Effector memory CD4-positive, alpha-beta T cell (primary cell): ENCODE measurements around the gene TMEM163.
"Not testable (repeated sequence)": the region's sequence is repeated elsewhere in the genome, so short reads cannot be mapped to it uniquely, and the experiment has no call there.

Experiments
- DNase-seq, 3 donors: peaks; one replicate each; pipeline ENCODE4 v3.0.0-alpha.2; 2020
- H3K27ac ChIP-seq: 2 replicates; pipeline ENCODE4 v1.7.0; 2013; ENCODE audit warnings: mild to moderate bottlenecking, low read length, moderate library complexity; ENCODE audit not compliant: insufficient read depth, poor library complexity, severe bottlenecking
- H3K27me3 ChIP-seq: replicated peaks from 2 replicates; pipeline ENCODE4 v1.7.0; 2013; ENCODE audit warnings: mild to moderate bottlenecking, low read length; ENCODE audit not compliant: insufficient read depth, control insufficient read depth, poor library complexity, severe bottlenecking
- H3K36me3 ChIP-seq: 2 replicates; pipeline ENCODE4 v1.7.0; 2013; ENCODE audit warnings: mild to moderate bottlenecking, low read length, moderate library complexity; ENCODE audit not compliant: control insufficient read depth, insufficient read depth
- H3K4me1 ChIP-seq: 2 replicates; pipeline ENCODE4 v1.7.0; 2013; ENCODE audit warnings: low read length, mild to moderate bottlenecking; ENCODE audit not compliant: control insufficient read depth, insufficient read depth, poor library complexity, severe bottlenecking
- H3K4me3 ChIP-seq: 2 replicates; pipeline ENCODE4 v1.7.0; 2013; ENCODE audit warnings: low read length, low read depth, mild to moderate bottlenecking; ENCODE audit not compliant: insufficient read depth, poor library complexity, severe bottlenecking
- H3K9me3 ChIP-seq: 2 replicates; pipeline ENCODE4 v1.7.0; 2013; ENCODE audit warnings: mild to moderate bottlenecking, low read length, moderate library complexity; ENCODE audit not compliant: control insufficient read depth

TMEM163 gene

DNA sequence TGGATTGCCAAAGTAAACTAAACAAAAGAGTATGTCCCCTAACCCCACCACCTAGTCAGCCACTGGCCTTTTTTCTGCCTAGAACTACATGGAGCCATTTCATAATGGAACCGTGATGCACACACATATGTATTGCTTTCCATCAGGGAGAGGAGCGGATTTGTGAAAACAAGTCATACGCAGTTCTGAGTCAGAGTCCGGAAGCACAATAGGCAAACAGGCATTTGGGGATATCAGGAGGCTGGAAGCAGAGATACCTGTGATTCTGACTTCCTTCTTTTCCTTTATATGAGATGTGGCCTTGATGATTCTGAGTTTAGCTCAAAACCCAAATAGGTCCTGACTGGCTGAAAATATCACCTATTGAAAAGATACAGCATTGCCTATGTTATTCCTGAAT lies 93.5 kb downstream of the TMEM163 start:
- no peaks in the 10 kb centered on the region for H3K4me1 ChIP-seq
- H3K27me3 ChIP-seq = no peaks in the 10 kb centered on the region
- no peak overlapping the region for H3K27ac ChIP-seq
- no peak overlapping the region for H3K4me3 ChIP-seq
- H3K36me3 ChIP-seq = no peaks in the 10 kb centered on the region
- no peaks in the 10 kb centered on the region for H3K9me3 ChIP-seq
- no peak for DNase-seq

DNA sequence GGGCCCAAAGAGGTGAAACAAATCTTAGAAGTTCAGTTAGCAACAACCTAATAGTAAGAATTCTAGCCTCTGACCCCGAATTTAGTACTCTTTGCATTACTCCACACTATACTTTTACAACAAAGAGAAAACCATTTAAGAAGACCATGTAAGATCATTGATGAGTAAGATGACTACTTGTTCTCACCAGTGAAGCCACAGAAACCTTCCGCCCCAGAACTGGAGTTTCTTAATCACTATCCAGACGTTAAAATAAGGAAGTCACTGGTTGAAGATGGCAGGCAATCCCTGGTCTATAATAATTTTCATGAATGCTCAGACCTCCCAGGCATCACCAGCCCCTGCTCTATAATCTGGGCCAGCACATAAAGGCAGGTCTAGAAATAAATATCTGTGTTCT lies 95.0 kb downstream of the TMEM163 start:
- H3K4me3 ChIP-seq = no peak overlapping the region
- no peak overlapping the region for H3K27ac ChIP-seq
- DNase-seq = no peak
- H3K36me3 ChIP-seq = no peaks in the 10 kb centered on the region
- no peaks in the 10 kb centered on the region for H3K27me3 ChIP-seq
- H3K9me3 ChIP-seq = no peaks in the 10 kb centered on the region
- H3K4me1 ChIP-seq = no peaks in the 10 kb centered on the region

GRCh38 chr2:134623046-134623445 lies 95.8 kb downstream of the TMEM163 start:
- no peak overlapping the region for H3K27ac ChIP-seq

DNA sequence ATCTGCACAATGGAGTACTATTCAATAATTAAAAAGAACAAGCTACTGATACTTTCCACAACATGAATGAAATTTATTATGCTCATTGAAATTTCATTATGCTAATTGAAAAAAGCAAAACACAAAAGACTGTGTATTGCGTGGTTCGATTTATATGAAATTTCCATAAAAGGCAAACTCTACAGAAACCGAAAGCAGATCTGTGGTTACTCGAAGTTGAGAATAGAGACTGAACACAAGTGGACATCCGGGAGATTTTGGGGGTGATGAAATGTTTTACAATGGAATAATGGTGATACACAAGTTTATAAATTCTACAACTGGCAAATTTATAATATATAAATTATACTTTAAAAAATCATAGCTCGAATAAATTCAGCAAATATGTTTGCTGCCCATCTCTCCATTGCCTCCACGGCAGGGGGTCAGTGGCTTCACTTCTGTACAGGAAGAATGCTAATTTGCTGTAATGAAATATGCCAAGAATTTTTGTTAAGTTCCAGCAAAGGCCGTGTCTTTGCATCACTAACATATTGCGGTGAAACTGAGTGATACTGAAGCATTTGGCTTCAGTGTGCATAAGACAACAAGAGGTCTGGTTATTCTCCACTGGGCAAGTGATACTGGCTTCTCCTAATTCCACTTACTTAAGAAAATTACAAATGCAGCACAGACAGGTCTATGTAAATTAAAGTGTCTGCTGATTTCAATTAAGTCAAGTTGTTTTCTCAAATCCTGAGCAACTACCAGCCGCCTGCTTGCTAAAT lies 96.7 kb downstream of the TMEM163 start:
- no peaks in the 10 kb centered on the region for H3K4me1 ChIP-seq
- no peak for DNase-seq
- H3K9me3 ChIP-seq = no peaks in the 10 kb centered on the region

More at GRCh38 chr2:134623046-134623445, 95.8 kb downstream of the TMEM163 start:
- no peaks in the 10 kb centered on the region for H3K36me3 ChIP-seq
- H3K4me1 ChIP-seq = no peaks in the 10 kb centered on the region
- no peaks in the 10 kb centered on the region for H3K9me3 ChIP-seq
- H3K27me3 ChIP-seq = no peaks in the 10 kb centered on the region
- DNase-seq = no peak
- H3K4me3 ChIP-seq = no peak overlapping the region

GRCh38 chr2:134619250-134619649 lies 99.5 kb downstream of the TMEM163 start:
- Histone ChIP-seq H3K4me1 (no peaks in the 10 kb centered on the region), H3K36me3 (no peaks in the 10 kb centered on the region), H3K9me3 (no peaks in the 10 kb centered on the region), H3K4me3 (no peak overlapping the region), H3K27me3 (no peaks in the 10 kb centered on the region), H3K27ac (no peak overlapping the region)
- DNase-seq = no peak

More for the DNA sequence above, 96.7 kb downstream of the TMEM163 start:
- no peak overlapping the region for H3K4me3 ChIP-seq
- no peaks in the 10 kb centered on the region for H3K27me3 ChIP-seq
- no peaks in the 10 kb centered on the region for H3K36me3 ChIP-seq
- H3K27ac ChIP-seq = no peak overlapping the region

DNA sequence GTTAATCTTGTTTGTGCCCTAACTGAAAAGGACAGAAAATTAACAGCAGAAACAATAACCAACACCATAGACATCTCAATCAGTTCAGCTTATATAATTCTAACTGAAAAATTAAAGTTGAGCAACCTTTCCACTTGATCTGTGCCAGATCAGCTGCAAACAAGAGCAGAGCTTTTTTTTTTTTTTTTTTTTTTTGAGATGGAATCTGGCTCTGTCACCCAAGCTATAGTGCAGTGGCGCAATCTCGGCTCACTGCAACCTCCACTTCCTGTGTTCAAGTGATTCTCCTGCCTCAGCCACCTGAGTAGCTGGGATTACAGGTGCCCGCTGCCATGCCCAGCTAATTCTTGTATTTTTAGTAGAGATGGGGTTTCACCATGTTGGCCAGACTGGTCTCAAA lies 103.3 kb downstream of the TMEM163 start:
- H3K4me1 ChIP-seq, H3K27me3 ChIP-seq, H3K27ac ChIP-seq, DNase-seq, H3K9me3 ChIP-seq, H3K4me3 ChIP-seq, H3K36me3 ChIP-seq: not testable (repeated sequence)

GRCh38 chr2:134611316-134611715 lies 107.5 kb downstream of the TMEM163 start:
- no peak for DNase-seq
- no peaks in the 10 kb centered on the region for H3K4me1 ChIP-seq
- H3K27me3 ChIP-seq = no peaks in the 10 kb centered on the region
- no peaks in the 10 kb centered on the region for H3K36me3 ChIP-seq
- H3K9me3 ChIP-seq = peaks cover 8% of the 10 kb centered on the region
- no peak overlapping the region for H3K27ac ChIP-seq
- H3K4me3 ChIP-seq = no peak overlapping the region

GRCh38 chr2:134610871-134611270 lies 107.9 kb downstream of the TMEM163 start:
- Histone ChIP-seq H3K9me3 (peaks cover 8% of the 10 kb centered on the region), H3K4me1 (no peaks in the 10 kb centered on the region), H3K4me3 (no peak overlapping the region), H3K36me3 (no peaks in the 10 kb centered on the region), H3K27ac (no peak overlapping the region), H3K27me3 (no peaks in the 10 kb centered on the region)
- no peak for DNase-seq

- Histone ChIP-seq H3K4me1 (no peaks in the 10 kb centered on the region), H3K27ac (no peak overlapping the region), H3K36me3 (no peaks in the 10 kb centered on the region), H3K4me3 (no peak overlapping the region), H3K9me3 (peaks cover 8% of the 10 kb centered on the region), H3K27me3 (no peaks in the 10 kb centered on the region)
- no peak for DNase-seq
Observed at GRCh38 chr2:134609924-134610513, 108.8 kb downstream of the TMEM163 start.

- Histone ChIP-seq H3K27me3 (no peaks in the 10 kb centered on the region), H3K36me3 (no peaks in the 10 kb centered on the region), H3K27ac (no peak overlapping the region), H3K9me3 (no peaks in the 10 kb centered on the region), H3K4me3 (no peak overlapping the region), H3K4me1 (no peaks in the 10 kb centered on the region)
- DNase-seq = no peak
Observed at GRCh38 chr2:134603966-134604365, 114.8 kb downstream of the TMEM163 start.
